H9 (cell line): ENCODE measurements around the gene ACOX3. TPM values are rescaled to one million over a fixed set of nuclear protein-coding genes. Genes with fewer than 3 reads are reported as not detected.

Experiments
- DNase-seq: peaks from one replicate; pipeline ENCODE4 v3.0.0-alpha.2; 2017
- H2AFZ ChIP-seq: one replicate; pipeline ENCODE4 v1.6.1; 2013; ENCODE audit warnings: mild to moderate bottlenecking, low read length, control low read depth, moderate library complexity
- H2AK5ac ChIP-seq: 2 replicates; pipeline ENCODE4 v1.6.1; 2013; ENCODE audit warnings: low read length, control low read depth, mixed read lengths; ENCODE audit not compliant: insufficient read length
- H2BK120ac ChIP-seq: one replicate; pipeline ENCODE4 v1.6.1; 2013; ENCODE audit warnings: low read depth, mild to moderate bottlenecking, low read length, control low read depth, inconsistent platforms; ENCODE audit not compliant: poor library complexity, severe bottlenecking
- H2BK12ac ChIP-seq: 2 replicates; pipeline ENCODE4 v1.6.1; 2013; ENCODE audit warnings: low read length, control low read depth, mixed read lengths, low read depth; ENCODE audit not compliant: insufficient read length
- H2BK15ac ChIP-seq: 2 replicates; pipeline ENCODE4 v1.6.1; 2013; ENCODE audit warnings: low read depth, low read length, control low read depth
- H2BK20ac ChIP-seq: one replicate; pipeline ENCODE4 v1.6.1; 2013; ENCODE audit warnings: low read depth, mild to moderate bottlenecking, low read length, control low read depth, inconsistent platforms; ENCODE audit not compliant: poor library complexity, severe bottlenecking
- H2BK5ac ChIP-seq: 2 replicates; pipeline ENCODE4 v1.6.1; 2013; ENCODE audit warnings: low read length, control low read depth, mixed read lengths; ENCODE audit not compliant: insufficient read length
- H3K14ac ChIP-seq: 2 replicates; pipeline ENCODE4 v1.6.1; 2013; ENCODE audit warnings: low read length, control low read depth; ENCODE audit not compliant: insufficient read depth
- H3K18ac ChIP-seq: 2 replicates; pipeline ENCODE4 v1.6.1; 2013; ENCODE audit warnings: low read depth, mild to moderate bottlenecking, mixed read lengths, low read length, control low read depth; ENCODE audit not compliant: insufficient read length
- H3K23ac ChIP-seq: 2 replicates; pipeline ENCODE4 v1.6.1; 2013; ENCODE audit warnings: low read length, control low read depth, mixed read lengths, low read depth; ENCODE audit not compliant: insufficient read length
- H3K23me2 ChIP-seq: 2 replicates; pipeline ENCODE4 v1.6.1; 2013; ENCODE audit warnings: low read depth, mild to moderate bottlenecking, mixed read lengths, low read length, control low read depth; ENCODE audit not compliant: insufficient read length, poor library complexity, severe bottlenecking
- H3K27ac ChIP-seq: 2 replicates; pipeline ENCODE4 v1.5.1; 2013; ENCODE audit warnings: low read length, control low read depth, mixed read lengths, low read depth; ENCODE audit not compliant: insufficient read length
- H3K27me3 ChIP-seq: 2 replicates; pipeline ENCODE4 v1.6.1; 2013; ENCODE audit warnings: low read length, control low read depth, inconsistent platforms; ENCODE audit not compliant: insufficient read depth
- H3K4ac ChIP-seq: 2 replicates; pipeline ENCODE4 v1.6.1; 2013; ENCODE audit warnings: low read depth, mild to moderate bottlenecking, control low read depth, inconsistent platforms, low read length, moderate library complexity
- H3K4me1 ChIP-seq: 2 replicates; pipeline ENCODE4 v1.6.1; 2013; ENCODE audit warnings: low read length, control low read depth, inconsistent platforms; ENCODE audit not compliant: insufficient read depth
- H3K4me2 ChIP-seq: 2 replicates; pipeline ENCODE4 v1.6.1; 2013; ENCODE audit warnings: low read length, control low read depth, mixed read lengths; ENCODE audit not compliant: insufficient read length, insufficient read depth
- H3K56ac ChIP-seq: 2 replicates; pipeline ENCODE4 v1.6.1; 2013; ENCODE audit warnings: low read depth, mild to moderate bottlenecking, mixed read lengths, low read length, control low read depth; ENCODE audit not compliant: insufficient read length
- H3K79me1 ChIP-seq: 2 replicates; pipeline ENCODE4 v1.6.1; 2013; ENCODE audit warnings: low read depth, mild to moderate bottlenecking, moderate library complexity, low read length, control low read depth, inconsistent platforms; ENCODE audit not compliant: insufficient read depth, poor library complexity, severe bottlenecking
- H3K79me2 ChIP-seq: 2 replicates; pipeline ENCODE4 v1.6.1; 2013; ENCODE audit warnings: low read length, control low read depth, inconsistent platforms; ENCODE audit not compliant: insufficient read depth
- H3K9ac ChIP-seq: 2 replicates; pipeline ENCODE4 v1.6.1; 2013; ENCODE audit warnings: low read length, control low read depth, mixed read lengths; ENCODE audit not compliant: insufficient read length; ENCODE audit errors: extremely low read depth
- H3K9me3 ChIP-seq: one replicate; pipeline ENCODE4 v1.6.1; 2013; ENCODE audit warnings: low read depth, low read length, inconsistent platforms; ENCODE audit not compliant: control insufficient read depth
- H3T11ph ChIP-seq: one replicate; pipeline ENCODE4 v1.6.1; 2013; ENCODE audit warnings: mild to moderate bottlenecking, low read length, control low read depth, inconsistent platforms
- H4K20me1 ChIP-seq: one replicate; pipeline ENCODE4 v1.6.1; 2013; ENCODE audit not compliant: control insufficient read depth, insufficient read length, insufficient read depth
- H4K5ac ChIP-seq: 2 replicates; pipeline ENCODE4 v1.6.1; 2013; ENCODE audit warnings: low read depth, mild to moderate bottlenecking, mixed read lengths, low read length, control low read depth; ENCODE audit not compliant: insufficient read length
- H4K8ac ChIP-seq: replicated peaks from 2 replicates; pipeline ENCODE4 v1.6.1; 2013; ENCODE audit warnings: low read length, control low read depth, mixed read lengths, low read depth; ENCODE audit not compliant: insufficient read length
- H4K91ac ChIP-seq: 2 replicates; pipeline ENCODE4 v1.6.1; 2013; ENCODE audit warnings: low read depth, mild to moderate bottlenecking, moderate library complexity, mixed read lengths, low read length, control low read depth; ENCODE audit not compliant: insufficient read length
- H3K27ac Mint-ChIP-seq, 3 experiments: 2 replicates in 2 of 3; 3 replicates in 1 of 3; pipeline ENCODE4 v1.8.0; 2020 to 2021; ENCODE audit warnings: mixed read lengths in 3 of 3, mild to moderate bottlenecking in 1 of 3, moderate library complexity in 1 of 3
- H3K27me3 Mint-ChIP-seq: 2 replicates; pipeline ENCODE4 v1.8.0; 2021; ENCODE audit warnings: low read depth, mild to moderate bottlenecking, moderate library complexity, mixed read lengths
- H3K36me3 Mint-ChIP-seq, 3 experiments: 2 replicates in 2 of 3; 3 replicates in 1 of 3; pipeline ENCODE4 v1.8.0; 2020 to 2021; ENCODE audit warnings: low read depth in 3 of 3, mixed read lengths in 3 of 3; ENCODE audit not compliant: insufficient read depth in 1 of 3
- H3K4me1 Mint-ChIP-seq, 2 experiments: 2 replicates each; pipeline ENCODE4 v1.8.0; 2020; ENCODE audit warnings: mixed read lengths in 2 of 2
- H3K4me3 Mint-ChIP-seq, 2 experiments: 2 replicates in 1 of 2; 3 replicates in 1 of 2; pipeline ENCODE4 v1.8.0; 2020 to 2021; ENCODE audit warnings: mild to moderate bottlenecking in 2 of 2, mixed read lengths in 2 of 2, moderate library complexity in 1 of 2
- H3K9me3 Mint-ChIP-seq, 2 experiments: 2 replicates in 1 of 2; 3 replicates in 1 of 2; pipeline ENCODE4 v1.8.0; 2020; ENCODE audit warnings: mild to moderate bottlenecking in 2 of 2, mixed read lengths in 2 of 2, moderate library complexity in 1 of 2
- WGBS: extraction: QIAGEN DNeasy Blood & Tissue Kit; methylation state at CpG from one replicate; pipeline ENCODE4 v1.1.7; 2013; ENCODE audit warnings: missing lambda C conversion rate, low lambda C conversion rate, mixed read lengths; ENCODE audit not compliant: insufficient read length; ENCODE audit errors: extremely low coverage; 5-methylcytosine and 5-hydroxymethylcytosine counted together
- total RNA-seq: library from RNA; stranded (reverse); gene quantifications from 2 replicates; pipeline ENCODE4 v1.2.1, GENCODE V29; 2021
- TF ChIP-seq, protein P1 (sequence below): fragments of 200-600 bp; sonication (generic); conservative IDR thresholded peaks from 3 replicates; pipeline ENCODE4 v1.8.0; 2021; ENCODE audit warnings: antibody characterized with exemption, mild to moderate bottlenecking

Gene ACOX3
- total RNA-seq, 1 experiment from 2014 or later: 13.8 TPM

DNA sequence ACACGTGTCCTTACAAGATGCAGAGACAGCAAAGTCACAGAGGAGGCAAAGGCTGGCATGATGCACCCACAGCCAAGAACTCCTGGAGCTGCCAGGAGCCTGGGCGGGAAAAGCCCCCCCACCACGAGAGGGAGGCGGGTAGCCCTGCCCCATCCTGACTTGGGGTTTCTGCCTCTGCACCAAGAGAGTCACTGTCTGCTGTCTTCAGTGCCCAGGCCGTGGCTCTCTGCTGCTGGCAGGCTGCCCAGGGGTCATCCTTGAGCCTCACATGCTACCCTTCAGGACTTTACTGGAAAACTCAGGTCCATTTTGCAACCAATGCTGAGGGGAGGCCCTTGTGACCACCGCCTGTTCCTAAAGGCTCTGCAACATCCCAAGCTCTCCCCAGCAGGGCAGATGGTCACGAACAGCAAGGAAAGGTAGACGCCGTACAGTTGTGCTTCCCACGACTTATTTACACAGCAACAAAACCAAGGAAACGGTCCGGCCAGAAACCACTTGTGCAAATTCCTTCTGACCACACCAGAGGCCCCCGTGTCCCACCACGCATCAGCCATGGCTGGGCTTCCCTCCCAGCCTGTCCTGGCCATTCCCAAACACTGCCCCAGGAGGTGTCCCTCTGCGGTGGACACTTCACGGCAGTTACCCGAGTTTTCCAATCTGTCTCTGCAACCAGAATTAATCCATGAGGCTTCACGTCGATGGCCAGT is 56.9 kb downstream of the ACOX3 start:
- H3K27ac Mint-ChIP-seq: peak overlapping the region; percentile 29 to 71 (median 53); a peak in 2 of 7 replicates
- DNase-seq: no peak
- H2AK5ac ChIP-seq: no peak overlapping the region

More for the DNA sequence above, 56.9 kb downstream of the ACOX3 start:
- Histone ChIP-seq H3K56ac (no peak overlapping the region), H3K9me3 (no peaks in the 10 kb centered on the region), H3K4ac (no peak overlapping the region), H4K8ac (no peak overlapping the region), H3K27ac (no peak overlapping the region), H2AFZ (no peak overlapping the region), H2BK15ac (no peak overlapping the region), H3K23ac (no peak overlapping the region), H2BK120ac (no peak overlapping the region), H2BK5ac (no peak overlapping the region), H3K79me1 (no peaks in the 10 kb centered on the region), H3K14ac (no peak overlapping the region; the same call in 1 of the 2 replicates), H3T11ph (no peak overlapping the region), H3K23me2 (no peaks in the 10 kb centered on the region), H3K4me2 (no peak overlapping the region), H3K18ac (no peak overlapping the region), H3K27me3 (no peaks in the 10 kb centered on the region), H4K5ac (no peak overlapping the region), H4K20me1 (no peaks in the 10 kb centered on the region), H3K9ac (no peak overlapping the region), H3K79me2 (no peaks in the 10 kb centered on the region), H2BK20ac (no peak overlapping the region), H4K91ac (no peak overlapping the region), H2BK12ac (no peak overlapping the region), H3K4me1 (0 out of 2 replicates have a peak, but pooled peaks cover 2% of the 10 kb centered on the region)
- WGBS: no CpG with 5 or more reads among the region's 19 CpGs
- Mint-ChIP-seq H3K9me3 (no peaks in the 10 kb centered on the region), H3K27me3 (no peaks in the 10 kb centered on the region; the same call in 1 of the 2 replicates), H3K4me3 (no peak overlapping the region), H3K4me1 (peaks cover 3 to 4% of the 10 kb centered on the region in 2 experiments; a peak in 2 of 4 replicates), H3K36me3 (peaks cover 3 to 6% (median 6%) of the 10 kb centered on the region in 3 experiments; a peak in 3 of 7 replicates)
- TF ChIP-seq, protein P1, sequence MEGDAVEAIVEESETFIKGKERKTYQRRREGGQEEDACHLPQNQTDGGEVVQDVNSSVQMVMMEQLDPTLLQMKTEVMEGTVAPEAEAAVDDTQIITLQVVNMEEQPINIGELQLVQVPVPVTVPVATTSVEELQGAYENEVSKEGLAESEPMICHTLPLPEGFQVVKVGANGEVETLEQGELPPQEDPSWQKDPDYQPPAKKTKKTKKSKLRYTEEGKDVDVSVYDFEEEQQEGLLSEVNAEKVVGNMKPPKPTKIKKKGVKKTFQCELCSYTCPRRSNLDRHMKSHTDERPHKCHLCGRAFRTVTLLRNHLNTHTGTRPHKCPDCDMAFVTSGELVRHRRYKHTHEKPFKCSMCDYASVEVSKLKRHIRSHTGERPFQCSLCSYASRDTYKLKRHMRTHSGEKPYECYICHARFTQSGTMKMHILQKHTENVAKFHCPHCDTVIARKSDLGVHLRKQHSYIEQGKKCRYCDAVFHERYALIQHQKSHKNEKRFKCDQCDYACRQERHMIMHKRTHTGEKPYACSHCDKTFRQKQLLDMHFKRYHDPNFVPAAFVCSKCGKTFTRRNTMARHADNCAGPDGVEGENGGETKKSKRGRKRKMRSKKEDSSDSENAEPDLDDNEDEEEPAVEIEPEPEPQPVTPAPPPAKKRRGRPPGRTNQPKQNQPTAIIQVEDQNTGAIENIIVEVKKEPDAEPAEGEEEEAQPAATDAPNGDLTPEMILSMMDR: no peak
